NCI-H2107 (cell line): ENCODE measurements around the gene FBN1.

Experiments
- DNase-seq: peaks from one replicate; lab custom pipeline; 2025; lab: John Stamatoyannopoulos, UW

Gene FBN1

DNA sequence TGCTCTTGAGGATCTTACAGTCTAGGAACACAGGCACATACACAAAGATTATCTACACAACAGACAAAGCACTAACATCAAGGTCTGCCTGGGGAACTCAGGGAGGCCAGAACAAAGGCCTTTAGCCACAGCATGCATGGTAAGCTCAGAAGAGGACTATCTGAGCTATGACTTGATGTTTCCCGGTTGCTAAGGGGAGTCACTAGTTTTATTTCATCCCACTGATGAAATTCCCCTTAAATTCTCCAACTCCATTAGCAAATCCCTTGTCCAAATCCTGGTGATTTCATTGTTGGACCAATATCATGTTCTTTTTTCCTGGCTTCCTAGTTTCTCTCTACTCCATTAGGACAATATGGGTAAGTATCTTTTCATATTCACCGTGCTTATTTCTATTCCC is 23.3 kb downstream of the FBN1 start:
- DNase-seq: no peak

DNA sequence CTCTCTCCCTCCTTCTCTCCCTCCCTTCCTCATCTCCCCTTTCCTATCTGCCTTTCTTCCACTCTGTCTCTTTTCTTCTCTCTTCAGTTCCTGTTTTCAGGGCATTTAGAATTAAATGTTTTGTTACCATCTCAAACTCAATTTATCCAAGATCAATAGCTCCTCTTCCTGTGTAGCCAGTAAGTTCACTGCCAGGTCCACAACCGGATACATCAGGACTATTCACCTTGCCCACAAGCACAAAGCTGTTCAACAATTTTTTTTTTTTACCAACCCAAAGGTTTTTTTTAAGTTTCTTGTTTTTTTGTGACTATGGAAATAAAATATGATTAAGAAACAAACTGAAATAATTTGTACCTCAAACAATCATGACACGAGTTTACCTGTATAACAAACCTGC is 26.1 kb downstream of the FBN1 start:
- DNase-seq: no peak

DNA sequence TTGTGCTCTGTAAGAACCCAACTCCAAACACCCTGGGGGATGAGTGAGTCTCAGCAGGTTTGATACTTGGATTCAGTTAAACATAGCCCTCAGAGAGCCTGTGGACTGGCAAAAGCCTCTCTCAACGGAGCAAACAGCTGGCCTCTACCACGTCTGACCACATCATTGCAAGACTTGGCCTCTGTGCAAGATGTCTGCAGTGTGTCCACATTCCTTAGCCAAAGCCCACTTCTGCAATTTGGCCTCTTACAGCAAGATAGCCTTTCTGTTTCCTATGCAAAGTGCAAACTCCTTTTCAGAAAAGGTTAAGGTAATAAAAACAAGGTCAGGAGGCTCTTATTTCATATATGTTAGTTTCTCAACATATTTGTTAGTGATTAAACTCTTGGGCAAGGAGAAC is 27.9 kb downstream of the FBN1 start:
- no peak for DNase-seq

DNA sequence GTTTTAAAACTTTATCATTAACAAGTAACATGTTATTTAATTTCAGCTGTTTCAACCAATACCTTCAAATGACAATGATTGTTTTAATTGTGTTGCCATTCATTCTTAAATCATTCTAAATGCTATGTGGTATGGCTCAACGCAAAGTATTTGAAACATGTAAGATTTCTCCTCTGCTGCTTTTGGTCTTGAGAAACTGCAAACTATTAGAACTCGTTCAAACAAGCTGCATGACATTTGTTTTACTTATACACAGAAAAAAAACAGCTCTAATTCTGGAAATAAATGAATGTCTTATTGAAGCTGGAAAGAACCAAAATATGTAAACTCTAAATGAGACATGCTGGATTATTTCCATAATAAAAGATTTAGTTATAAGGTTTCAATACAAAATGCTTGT is 29.3 kb downstream of the FBN1 start:
- DNase-seq: no peak

DNA sequence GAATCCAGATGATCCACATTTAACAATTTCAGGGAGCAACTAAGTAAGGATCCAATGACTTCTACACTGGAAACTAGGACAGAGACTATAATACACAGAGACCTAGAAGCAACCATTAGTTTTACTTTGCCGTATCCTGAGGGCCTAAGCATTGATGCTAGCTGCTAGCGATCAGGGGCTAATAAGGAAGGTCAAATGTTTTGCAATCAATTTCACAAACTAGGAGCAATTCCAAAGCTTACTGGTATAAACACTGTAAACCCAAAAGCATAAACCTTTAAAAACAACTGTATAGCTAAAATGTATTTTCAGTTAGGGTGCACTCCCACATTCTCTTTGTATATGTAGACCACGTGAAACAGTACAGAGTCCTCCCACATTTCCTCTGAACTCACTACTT is 31.5 kb downstream of the FBN1 start:
- DNase-seq: no peak

DNA sequence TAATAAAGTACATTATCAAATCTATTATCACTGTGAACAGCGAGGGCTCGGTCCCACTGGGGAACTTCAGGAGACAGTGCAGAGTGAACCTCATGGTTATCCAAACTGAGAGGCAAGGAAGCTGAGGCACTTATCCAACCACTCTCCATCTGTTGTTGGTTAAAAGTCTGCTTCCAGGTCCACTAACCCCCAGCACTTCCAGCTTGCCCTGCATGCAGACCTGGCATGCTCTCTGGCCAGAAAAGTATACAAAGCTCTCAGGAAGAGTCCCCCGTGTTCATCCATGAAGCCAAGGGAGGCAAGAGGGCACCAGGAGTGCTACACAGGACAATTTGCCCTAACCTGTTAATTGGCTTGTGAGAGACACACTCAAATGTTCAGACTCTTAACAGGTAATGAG is 36.0 kb downstream of the FBN1 start:
- no peak for DNase-seq

DNA sequence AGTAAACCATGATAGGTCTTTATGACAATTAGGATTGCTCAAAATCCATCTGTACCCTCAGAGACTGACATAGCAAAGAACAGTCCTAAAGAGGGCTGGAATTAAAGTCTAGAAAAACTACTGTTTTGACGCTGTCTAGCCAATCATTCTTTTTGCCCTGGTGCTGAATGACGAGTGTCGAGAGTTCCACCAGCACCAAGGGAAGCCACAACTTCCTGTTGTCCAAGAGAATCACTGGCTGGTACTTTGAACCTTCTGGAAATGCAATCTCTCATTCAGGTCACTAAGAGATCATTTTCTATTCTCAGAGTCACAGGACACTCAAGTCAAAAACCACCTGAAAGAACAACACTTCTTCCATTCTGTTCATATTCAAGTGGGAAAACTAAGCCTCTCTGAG is 37.7 kb downstream of the FBN1 start:
- DNase-seq: no peak

DNA sequence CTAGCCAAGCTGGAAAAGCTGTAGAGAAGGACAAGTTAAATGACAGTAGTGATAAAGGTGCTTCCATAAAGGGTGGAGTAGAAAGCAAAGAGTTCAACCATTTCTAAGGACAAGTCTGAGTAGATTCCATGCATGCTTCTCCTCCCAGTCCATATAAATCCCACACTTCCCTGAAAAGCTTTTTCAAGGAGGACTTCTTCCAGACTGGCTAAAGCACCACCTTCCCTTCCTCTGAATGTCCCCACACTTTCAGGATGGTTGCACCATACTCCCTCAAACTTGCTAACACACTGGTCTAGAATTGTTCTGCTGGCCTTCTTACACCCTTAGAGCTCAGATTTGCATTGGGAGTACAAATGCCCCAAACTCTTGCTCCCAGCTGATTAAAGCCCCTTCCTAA is 40.9 kb downstream of the FBN1 start:
- DNase-seq: no peak

DNA sequence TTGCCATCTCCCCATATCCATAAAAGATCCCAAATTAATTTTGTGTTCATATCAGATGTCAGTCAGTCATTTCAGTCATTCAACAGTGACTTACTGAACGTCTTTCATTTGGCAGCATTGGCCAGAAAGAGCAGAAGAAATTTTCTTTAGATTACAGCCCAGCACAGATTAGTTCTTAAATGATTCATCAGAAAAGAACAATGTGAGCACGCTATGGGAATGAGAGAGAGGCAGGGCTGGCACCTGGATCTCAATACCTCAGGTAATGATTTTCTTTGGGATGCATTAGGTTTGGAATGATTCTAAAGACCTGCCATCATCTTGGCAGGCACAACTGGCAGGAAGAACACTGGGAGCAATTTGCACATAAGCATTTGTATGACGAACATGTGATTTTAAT is 41.6 kb downstream of the FBN1 start:
- DNase-seq: no peak

DNA sequence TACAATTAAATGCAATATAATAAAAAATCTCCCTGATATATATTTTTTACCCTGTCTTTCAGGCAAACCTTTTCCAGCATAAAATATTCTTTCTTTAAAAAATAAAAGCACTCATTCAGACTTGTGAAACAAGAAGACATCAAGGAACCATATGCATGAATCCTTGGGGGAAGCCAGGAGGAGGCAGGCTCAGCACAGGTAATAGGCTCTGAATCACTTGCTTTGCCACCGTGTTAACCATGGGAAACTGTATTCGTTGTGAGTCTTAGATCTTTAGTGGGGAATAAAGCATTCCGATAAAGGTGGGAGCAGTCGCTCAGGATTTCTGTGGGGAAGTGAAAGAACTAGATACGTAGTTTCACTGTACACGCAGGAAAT is 42.4 kb downstream of the FBN1 start:
- DNase-seq: no peak

DNA sequence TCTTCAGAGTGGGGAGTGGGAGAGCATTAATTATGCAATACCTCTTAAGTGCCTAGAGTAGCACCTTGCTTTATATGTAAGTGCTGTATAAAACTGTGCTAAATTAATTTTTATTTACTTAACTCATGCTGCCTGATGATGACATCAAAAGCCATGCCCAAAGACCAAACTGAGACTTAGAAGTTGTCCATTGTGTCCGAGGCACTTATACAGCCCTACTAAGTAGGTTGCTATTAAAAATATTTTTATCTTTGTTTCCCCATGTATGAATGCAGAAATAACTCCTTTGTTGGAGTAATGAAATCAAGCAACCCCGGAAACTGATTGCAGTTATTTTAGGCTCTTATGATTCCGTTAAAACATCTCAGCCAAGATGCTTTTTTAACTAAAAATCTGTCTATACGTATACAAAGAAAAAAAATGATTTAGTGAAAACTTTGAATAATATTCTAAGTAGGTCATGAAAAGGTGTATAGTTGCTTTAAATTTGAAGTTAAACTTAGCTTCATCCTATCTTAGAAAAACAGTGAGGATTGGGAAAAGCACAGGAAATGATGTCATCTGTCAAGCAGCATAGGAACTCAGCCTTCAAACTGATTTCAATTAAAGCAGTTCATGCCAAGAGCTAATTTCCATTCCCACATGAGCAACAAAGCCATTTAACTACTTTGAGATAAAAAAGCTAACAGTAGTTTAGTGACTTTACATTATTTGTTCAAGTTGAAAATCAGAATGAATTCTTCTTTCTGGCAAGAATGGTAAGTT is 43.0 kb downstream of the FBN1 start:
- DNase-seq: no peak

DNA sequence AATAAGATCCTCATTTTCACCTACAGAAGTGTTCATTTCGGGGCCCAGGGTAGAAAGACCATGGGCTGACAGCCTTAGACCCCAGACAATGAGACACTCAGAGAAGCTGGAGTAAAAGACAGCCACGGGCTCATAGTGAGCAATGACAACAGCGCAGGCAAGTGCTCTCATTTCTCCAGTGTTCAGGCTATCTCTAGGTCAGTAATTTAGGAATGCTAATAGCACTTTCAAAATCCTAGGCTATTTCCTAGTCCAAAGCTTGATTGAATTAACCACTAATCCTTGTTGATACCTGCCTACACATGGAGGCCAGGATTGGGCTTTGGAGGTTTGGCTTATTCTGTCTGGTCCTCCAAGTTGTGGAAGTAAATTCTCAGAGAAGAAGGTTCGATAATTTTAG is 44.4 kb downstream of the FBN1 start:
- no peak for DNase-seq

DNA sequence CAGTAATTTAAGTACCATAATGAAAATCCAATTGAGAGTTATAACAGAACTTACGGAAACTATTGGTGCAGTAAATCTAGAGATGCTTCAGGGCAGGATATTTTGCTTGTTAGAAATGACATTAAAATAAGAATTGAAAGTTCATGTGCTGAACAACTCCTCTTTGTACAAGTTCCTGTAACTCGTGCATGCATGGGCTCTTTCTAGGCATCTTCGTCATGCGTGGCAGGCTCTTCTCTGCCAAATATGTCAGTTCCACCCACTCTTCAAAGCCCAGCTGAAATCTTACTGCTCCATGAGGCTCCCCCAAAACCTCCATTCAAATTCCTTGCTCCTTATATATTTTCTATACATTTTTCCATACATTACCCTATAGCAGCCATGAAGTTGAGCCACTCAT is 48.7 kb downstream of the FBN1 start:
- DNase-seq: no peak

DNA sequence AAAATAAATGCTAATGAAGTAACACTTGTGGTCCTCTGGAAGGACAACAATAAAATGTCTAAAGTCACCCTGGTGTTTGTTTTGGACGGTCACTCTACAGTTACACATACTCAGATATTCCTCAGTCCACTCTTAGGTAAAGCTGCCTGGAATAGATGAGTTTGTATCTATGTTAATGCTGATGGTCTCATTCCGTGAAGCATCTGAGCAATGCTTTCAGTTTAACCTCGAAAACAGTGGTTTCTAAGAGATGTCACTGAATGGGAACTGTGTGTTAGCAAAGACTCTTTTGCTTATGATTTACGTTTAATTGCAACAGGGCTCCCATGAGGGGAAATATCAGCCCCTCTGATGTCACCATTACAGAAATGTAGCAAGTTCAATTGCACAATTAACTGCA is 49.1 kb downstream of the FBN1 start:
- no peak for DNase-seq

DNA sequence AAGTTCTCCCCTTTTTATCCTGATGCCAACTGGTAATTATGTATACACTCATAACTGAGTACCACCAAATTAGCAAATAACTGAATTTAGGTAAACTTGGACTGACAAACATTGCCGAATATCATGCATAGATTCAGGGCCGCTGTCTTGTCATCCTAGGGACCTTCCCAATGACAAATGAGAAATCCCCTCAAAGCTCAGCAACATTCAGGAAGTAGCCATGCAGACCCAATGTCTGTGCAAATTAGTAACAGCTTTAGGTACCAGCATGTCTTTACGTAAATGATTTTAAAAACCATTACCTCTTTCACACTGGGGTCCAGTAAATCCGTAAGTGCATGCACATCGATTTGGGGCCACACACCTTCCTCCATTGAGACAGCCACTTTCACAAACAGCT is 49.5 kb downstream of the FBN1 start:
- DNase-seq: no peak

DNA sequence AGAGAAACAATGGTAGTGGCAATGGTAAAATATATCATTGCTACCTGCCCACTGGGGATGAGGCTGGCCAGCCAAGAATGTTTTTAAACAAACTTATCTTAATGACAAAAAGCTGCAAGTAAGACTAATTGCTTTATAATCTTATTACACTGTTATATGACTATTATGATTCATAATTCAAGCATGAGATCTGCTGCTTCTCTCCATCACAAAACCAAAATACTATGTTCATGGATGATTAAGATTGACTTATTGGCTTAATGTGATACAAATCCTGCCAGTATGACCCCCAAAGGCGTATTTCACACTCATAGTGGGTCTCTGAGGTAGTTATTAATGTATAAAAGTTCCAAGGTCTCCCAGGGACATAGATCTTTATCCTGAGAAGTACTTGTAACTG is 52.6 kb downstream of the FBN1 start:
- DNase-seq: no peak

DNA sequence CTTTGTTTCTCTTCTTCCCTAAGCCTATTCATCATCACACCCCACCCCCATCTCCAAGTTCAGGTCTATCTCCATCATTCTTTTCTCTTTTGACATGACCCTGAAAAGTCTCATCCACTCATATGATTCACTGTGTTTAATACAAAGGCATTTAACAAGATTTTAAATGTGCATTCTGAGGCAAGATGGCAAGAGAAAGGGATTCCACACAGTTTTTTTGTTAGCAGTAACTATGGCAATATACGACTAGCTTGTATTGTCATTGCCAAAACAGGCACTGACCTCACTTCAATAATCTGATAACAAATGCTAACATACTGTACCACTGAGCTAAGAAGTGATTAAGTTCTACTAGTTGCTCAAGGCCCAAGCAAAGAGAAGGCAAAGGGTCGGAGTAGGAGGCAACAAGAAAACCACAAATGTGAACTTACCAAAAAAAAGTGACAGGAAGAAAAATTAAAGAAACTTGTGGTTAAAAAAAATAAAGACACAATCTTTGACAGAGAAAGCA is 53.2 kb downstream of the FBN1 start:
- no peak for DNase-seq

DNA sequence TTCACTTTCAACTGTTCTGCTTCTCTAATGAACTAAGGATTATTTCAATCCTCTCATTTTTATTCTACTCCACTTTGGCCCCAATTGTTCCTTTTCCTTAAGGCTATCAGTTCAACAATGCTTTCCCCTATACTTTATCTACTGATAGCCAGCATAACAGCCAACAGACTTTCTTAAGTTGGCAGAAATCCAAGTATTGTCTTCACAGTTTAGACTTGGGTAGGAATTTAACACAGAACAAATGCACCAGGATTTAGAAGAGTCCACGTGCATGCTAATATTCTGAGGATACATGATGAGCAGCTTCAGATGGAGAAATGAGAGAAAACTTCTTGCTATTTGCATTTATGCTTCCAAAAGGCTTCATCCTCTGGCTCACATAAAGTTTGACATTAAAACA is 54.8 kb downstream of the FBN1 start:
- DNase-seq: no peak

DNA sequence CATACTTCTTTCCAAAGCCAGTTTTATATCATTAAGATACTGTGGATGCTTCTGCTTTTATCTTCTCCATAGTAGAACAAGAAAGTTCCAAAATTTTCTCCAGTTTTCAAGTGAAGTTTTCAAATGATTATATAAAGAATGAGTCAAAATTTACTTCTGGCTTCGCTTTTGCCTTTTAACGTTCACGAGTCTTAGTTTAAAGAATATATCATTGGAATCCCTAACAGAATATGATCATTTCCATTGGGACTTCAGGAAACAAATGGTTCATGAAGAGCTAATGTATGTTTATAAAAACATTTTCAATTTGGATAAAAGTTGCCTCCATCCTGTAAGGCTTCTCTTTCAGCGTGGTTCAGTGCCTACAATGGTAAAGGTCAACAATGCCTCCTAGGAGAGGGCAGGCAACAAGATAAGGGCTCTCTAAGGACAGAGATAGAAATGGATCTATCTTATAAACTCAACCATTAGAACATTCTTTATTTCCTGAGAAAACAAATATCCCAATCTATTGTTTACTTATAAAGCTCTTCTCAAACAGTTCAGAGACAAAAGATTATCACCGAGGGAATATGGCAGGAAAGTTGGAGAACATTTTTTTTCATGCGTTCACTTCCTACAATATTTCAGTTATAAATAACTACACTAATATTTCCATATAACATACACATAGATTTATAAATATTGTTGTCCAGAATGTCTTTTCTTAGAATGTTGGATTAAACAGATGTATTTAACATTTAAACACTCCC is 60.5 kb downstream of the FBN1 start:
- no peak for DNase-seq

DNA sequence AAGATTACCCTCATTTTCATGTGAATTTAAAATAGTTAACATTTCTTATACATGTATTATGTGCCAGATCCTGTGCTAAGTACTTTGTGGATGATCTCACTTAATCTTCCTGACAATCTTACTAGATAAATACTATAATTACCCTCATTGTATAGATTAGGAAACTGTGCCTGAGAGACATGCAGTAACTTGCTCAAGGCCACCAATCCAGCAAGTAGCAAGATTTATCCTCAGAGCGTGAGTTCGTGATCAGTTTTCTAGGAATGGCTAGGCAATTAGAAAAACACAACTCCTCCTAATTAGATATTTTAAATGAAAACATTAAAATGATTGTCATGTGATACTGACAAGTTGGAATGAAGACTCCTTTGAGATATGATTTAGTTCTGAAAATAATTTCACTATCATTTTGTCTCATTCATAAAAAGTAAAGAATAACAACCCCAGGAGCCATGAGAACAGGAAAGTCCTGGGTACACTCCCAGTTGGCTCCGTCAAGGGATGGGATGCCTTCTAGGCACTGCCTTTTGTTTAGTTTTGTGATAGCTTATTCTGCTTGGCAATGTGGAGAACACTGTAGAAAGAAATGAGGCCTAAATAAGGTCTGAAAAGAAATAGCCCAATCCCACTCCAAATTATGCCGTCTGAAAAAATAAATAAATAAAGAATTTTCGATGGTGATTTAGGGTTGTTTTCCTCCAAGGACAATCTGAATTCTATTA is 61.3 kb downstream of the FBN1 start:
- no peak for DNase-seq

DNA sequence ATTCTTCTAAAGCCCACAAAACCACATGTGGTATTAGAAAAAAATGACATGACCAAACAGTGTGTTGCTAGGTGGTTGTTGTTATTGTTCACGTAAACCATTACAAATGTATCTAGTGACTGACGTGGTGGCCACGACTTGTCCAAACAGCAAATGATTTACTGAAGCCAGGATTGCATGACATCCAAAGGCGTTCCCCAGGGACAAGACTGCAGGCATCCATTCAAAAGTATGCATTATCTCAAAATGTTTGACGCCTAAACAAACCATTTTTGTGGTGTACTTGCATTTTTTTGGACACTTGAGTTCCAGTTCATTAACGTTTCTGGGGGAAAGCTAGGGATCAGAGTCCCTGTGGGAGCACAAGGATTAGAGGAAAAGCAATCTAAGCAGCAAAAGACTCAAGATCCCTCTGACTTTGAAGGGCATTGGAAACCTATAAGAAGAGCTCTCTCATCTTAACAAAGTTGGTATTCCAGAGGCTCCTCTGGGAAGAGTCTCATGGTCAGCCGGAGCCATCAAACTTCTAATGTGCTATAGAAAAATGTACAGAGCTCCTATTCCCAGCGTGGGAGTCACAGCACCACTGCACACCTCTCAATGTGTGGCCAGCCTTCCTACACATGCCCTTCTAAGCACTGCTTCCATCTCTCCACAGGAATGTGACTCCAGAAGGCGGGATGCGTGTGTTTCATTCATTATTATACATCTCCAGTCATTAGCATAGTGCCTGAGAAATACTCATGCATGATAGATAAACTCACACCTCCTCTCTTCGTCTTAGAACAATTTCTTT is 62.9 kb downstream of the FBN1 start:
- no peak for DNase-seq

DNA sequence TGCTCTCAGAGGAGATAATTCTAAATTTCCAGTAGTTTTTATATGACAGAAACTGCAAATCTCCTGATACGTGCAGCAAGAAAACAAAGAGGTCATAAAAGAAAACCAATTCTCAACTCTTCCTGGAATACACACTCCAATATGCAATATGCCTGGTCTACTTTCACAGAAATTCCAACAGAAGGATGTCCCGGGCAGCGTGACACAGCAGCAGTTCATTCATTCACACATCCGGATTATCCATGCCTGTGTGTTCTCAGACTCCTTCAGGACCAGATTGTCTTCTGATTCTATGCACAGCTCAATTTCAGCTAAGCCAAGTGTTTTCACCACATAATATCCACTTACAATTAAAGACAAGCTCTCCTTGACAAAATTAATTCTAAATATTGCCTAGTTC is 64.3 kb downstream of the FBN1 start:
- DNase-seq: no peak
